GM23338 (cell line): ENCODE data around the gene C5orf22. TPM values are rescaled to one million over a fixed set of nuclear protein-coding genes. Genes with fewer than 3 reads are reported as not detected.

ENCODE experiments used
- ATAC-seq: fragments of 200-7000 bp; cut with Tn5 transposase; 3 replicates; pipeline ENCODE4 v1.9.1; 2020
- DNase-seq: peaks from one replicate; pipeline ENCODE4 v3.0.0-alpha.2; 2015; ENCODE audit warnings: low spot score
- H2AFZ ChIP-seq: fragments of 200-600 bp; sonication (generic); 2 replicates; pipeline ENCODE4 v1.8.0; 2016; ENCODE audit warnings: antibody characterized with exemption, mild to moderate bottlenecking, moderate library complexity
- H3F3A ChIP-seq: fragments of 200-600 bp; sonication (generic); replicated peaks from 2 replicates; pipeline ENCODE4 v1.8.0; 2017; ENCODE audit warnings: antibody characterized with exemption, mixed run types, low read depth
- H3K27ac ChIP-seq: fragments of 200-600 bp; sonication (generic); 2 replicates; pipeline ENCODE4 v1.6.1; 2016; ENCODE audit warnings: low read depth
- H3K27me3 ChIP-seq: fragments of 200-600 bp; sonication (generic); 2 replicates; pipeline ENCODE4 v1.8.0; 2016; ENCODE audit warnings: mild to moderate bottlenecking, mixed run types, moderate library complexity; ENCODE audit not compliant: insufficient read depth
- H3K36me3 ChIP-seq: fragments of 200-600 bp; sonication (generic); 2 replicates; pipeline ENCODE4 v1.8.0; 2016; ENCODE audit warnings: mild to moderate bottlenecking; ENCODE audit not compliant: insufficient read depth
- H3K4me1 ChIP-seq: fragments of 200-600 bp; sonication (generic); 2 replicates; pipeline ENCODE4 v1.8.0; 2016; ENCODE audit warnings: mild to moderate bottlenecking, moderate library complexity; ENCODE audit not compliant: insufficient read depth
- H3K4me2 ChIP-seq: fragments of 200-600 bp; sonication (generic); 2 replicates; pipeline ENCODE4 v1.7.1; 2017; ENCODE audit warnings: mixed run types
- H3K4me3 ChIP-seq: fragments of 200-600 bp; sonication (generic); 2 replicates; pipeline ENCODE4 v1.6.1; 2016; ENCODE audit warnings: mixed run types
- H3K79me2 ChIP-seq: fragments of 200-600 bp; sonication (generic); replicated peaks from 2 replicates; pipeline ENCODE4 v1.8.0; 2017; ENCODE audit warnings: mild to moderate bottlenecking; ENCODE audit not compliant: insufficient read depth
- H3K9me2 ChIP-seq: fragments of 200-600 bp; sonication (generic); 2 replicates; pipeline ENCODE4 v1.8.0; 2017; ENCODE audit not compliant: insufficient read depth
- H4K20me1 ChIP-seq: fragments of 200-600 bp; sonication (generic); replicated peaks from 2 replicates; pipeline ENCODE4 v1.8.0; 2017; ENCODE audit warnings: mild to moderate bottlenecking; ENCODE audit not compliant: insufficient read depth
- H3K27ac Mint-ChIP-seq: 2 replicates; pipeline ENCODE4 v1.8.0; 2020; ENCODE audit warnings: inconsistent platforms, mild to moderate bottlenecking, moderate library complexity, mixed read lengths
- H3K27me3 Mint-ChIP-seq: 3 replicates; pipeline ENCODE4 v1.8.0; 2022; ENCODE audit warnings: low read depth, mild to moderate bottlenecking, moderate library complexity, mixed read lengths, inconsistent platforms; ENCODE audit not compliant: insufficient read depth, poor library complexity
- H3K36me3 Mint-ChIP-seq: 3 replicates; pipeline ENCODE4 v1.8.0; 2021; ENCODE audit warnings: low read depth, mild to moderate bottlenecking, inconsistent platforms, moderate library complexity, mixed read lengths
- H3K4me1 Mint-ChIP-seq: 3 replicates; pipeline ENCODE4 v1.8.0; 2020; ENCODE audit warnings: mild to moderate bottlenecking, inconsistent platforms, mixed read lengths
- H3K4me3 Mint-ChIP-seq: 3 replicates; pipeline ENCODE4 v1.8.0; 2021; ENCODE audit warnings: moderate library complexity, mild to moderate bottlenecking, inconsistent platforms, mixed read lengths
- H3K9me3 Mint-ChIP-seq: 3 replicates; pipeline ENCODE4 v1.8.0; 2020; ENCODE audit warnings: moderate library complexity, mild to moderate bottlenecking, inconsistent platforms, mixed read lengths
- CREB1 ChIP-seq: fragments of 250-450 bp; sonication (Bioruptor Pico); IDR thresholded peaks from 2 replicates; pipeline ENCODE4 v1.5.0; 2020; ENCODE audit warnings: low read depth, mild to moderate bottlenecking, moderate library complexity
- CTCF ChIP-seq, 2 experiments: fragments of 200-600 bp in 1 of 2; sonication (generic) in 1 of 2; conservative IDR thresholded peaks; 2 replicates each; pipeline versions ENCODE4 v1.5.1 to v1.6.1; 2016 to 2017; ENCODE audit warnings: antibody characterized with exemption in 2 of 2, low read depth in 2 of 2, mild to moderate bottlenecking in 2 of 2, moderate library complexity in 1 of 2
- ETS1 ChIP-seq: IDR thresholded peaks from 2 replicates; pipeline ENCODE4 v1.6.1; 2016; ENCODE audit warnings: antibody characterized with exemption
- EZH2 ChIP-seq: fragments of 200-600 bp; sonication (generic); IDR thresholded peaks from one replicate; pipeline ENCODE4 v1.8.0; 2017; ENCODE audit warnings: antibody characterized with exemption, mild to moderate bottlenecking, low read depth; ENCODE audit not compliant: unreplicated experiment
- EZH2phosphoT487 ChIP-seq: fragments of 200-600 bp; sonication (generic); IDR thresholded peaks from one replicate; pipeline ENCODE4 v1.8.1; 2018; ENCODE audit warnings: antibody characterized with exemption; ENCODE audit not compliant: unreplicated experiment
- JUNB ChIP-seq: IDR thresholded peaks from one replicate; pipeline ENCODE4 v1.6.1; 2016; ENCODE audit warnings: antibody characterized with exemption; ENCODE audit not compliant: unreplicated experiment
- NANOG ChIP-seq: IDR thresholded peaks from 2 replicates; pipeline ENCODE4 v1.6.1; 2016; ENCODE audit warnings: antibody characterized with exemption, borderline replicate concordance
- POLR2AphosphoS5 ChIP-seq: IDR thresholded peaks from 2 replicates; pipeline ENCODE4 v1.6.1; 2016; ENCODE audit warnings: antibody characterized with exemption, low read depth
- REST ChIP-seq: IDR thresholded peaks from one replicate; pipeline ENCODE4 v1.6.1; 2018; ENCODE audit warnings: antibody characterized with exemption; ENCODE audit not compliant: unreplicated experiment
- STAT1 ChIP-seq: IDR thresholded peaks from one replicate; pipeline ENCODE4 v1.6.1; 2016; ENCODE audit warnings: antibody characterized with exemption; ENCODE audit not compliant: unreplicated experiment
- ZNF114 ChIP-seq: fragments of 250-450 bp; sonication (Bioruptor Pico); IDR thresholded peaks from 2 replicates; pipeline ENCODE4 v1.5.0; 2020; ENCODE audit warnings: mild to moderate bottlenecking, moderate library complexity
- ZNF331 ChIP-seq: fragments of 250-450 bp; sonication (Bioruptor Pico); IDR thresholded peaks from 2 replicates; pipeline ENCODE4 v1.5.0; 2020; ENCODE audit warnings: low read depth, mild to moderate bottlenecking, moderate library complexity
- ZNF462 ChIP-seq: fragments of 250-450 bp; sonication (Bioruptor Pico); IDR thresholded peaks from 2 replicates; pipeline ENCODE4 v1.5.0; 2020; ENCODE audit warnings: mild to moderate bottlenecking, moderate library complexity
- polyA plus RNA-seq: library from polyadenylated mRNA; unstranded; fragments of >200 nt; fragmentation: Nextera tagmentation; extraction: Ambion mirVana; gene quantifications from 2 replicates; pipeline ENCODE4 v1.2.1, GENCODE V29; 2016
- total RNA-seq: library from RNA; depleted of rRNA; stranded (reverse); fragments of >200 nt; shearing (Covaris generic); gene quantifications from 2 replicates; pipeline ENCODE4 v1.2.3, GENCODE V29; 2014

C5orf22 gene
- total and polyA plus RNA-seq, 2 experiments from 2014 or later: 13.6 to 30.9 TPM

GRCh38 chr5:31583129-31583528 is 51.0 kb downstream of the C5orf22 start:
- Histone ChIP-seq H3K36me3 (no peaks in the 10 kb centered on the region; the same call in 1 of the 2 replicates), H3K27me3 (no peaks in the 10 kb centered on the region), H2AFZ (no peak overlapping the region), H3K4me2 (no peak overlapping the region), H4K20me1 (no peaks in the 10 kb centered on the region), H3F3A (no peaks in the 10 kb centered on the region), H3K9me2 (no peaks in the 10 kb centered on the region), H3K4me3 (no peak overlapping the region), H3K27ac (no peak overlapping the region), H3K4me1 (no peaks in the 10 kb centered on the region), H3K79me2 (no peaks in the 10 kb centered on the region)
- H3K4me3 Mint-ChIP-seq: no peak overlapping the region
- H3K27me3 Mint-ChIP-seq: peaks cover 2% of the 10 kb centered on the region
- no peak overlapping the region for H3K27ac Mint-ChIP-seq
- TF ChIP-seq ETS1 (no peak), JUNB (no peak), POLR2AphosphoS5 (no peak), CREB1 (CRISPR knock-in tag) (no peak), STAT1 (no peak), ZNF462 (no peak), CTCF (conservative IDR thresholded peaks at IDR 0.05; ENCODE audit: low read depth in 2 of 2) (no peak), ZNF331 (CRISPR knock-in tag) (no peak), EZH2phosphoT487 (no peak), EZH2 (no peak), ZNF114 (no peak), NANOG (no peak), REST (no peak)
- H3K36me3 Mint-ChIP-seq: peaks cover 11% of the 10 kb centered on the region; the same call in 2 of the 3 replicates
- H3K4me1 Mint-ChIP-seq: peaks cover 4% of the 10 kb centered on the region; the same call in 1 of the 3 replicates
- DNase-seq (no peak), ATAC-seq (no peak)
- H3K9me3 Mint-ChIP-seq: peaks cover 16% of the 10 kb centered on the region
